Frontal cortex (tissue), 4 donors: ENCODE data around the gene IFT122. TPM values are rescaled to one million over a fixed set of nuclear protein-coding genes. Genes with fewer than 3 reads are reported as not detected.

Experiments used
- DNase-seq, 2 donors: peaks; one replicate each; pipeline ENCODE4 v3.0.0; 2012; ENCODE audit warnings: low spot score in 2 of 2
- FAIRE-seq: peaks from 2 replicates; lab custom pipeline; 2012; peaks lifted over from hg19 to GRCh38; lab: Jason Lieb, UNC
- small RNA-seq: library from RNA; depleted of rRNA; stranded (forward); fragments of <200 nt; gene quantifications from one replicate; pipeline ENCODE3, GENCODE V24; 2014
- total RNA-seq: library from RNA; depleted of rRNA; stranded (reverse); fragments of >200 nt; gene quantifications from one replicate; pipeline ENCODE4 v1.2.3, GENCODE V29; 2014
- donor health status: control.
- donor health status: control.
- donor health status: control.

IFT122 gene
- total RNA-seq, 1 donor from 2014 or later: 30.2 TPM

DNA sequence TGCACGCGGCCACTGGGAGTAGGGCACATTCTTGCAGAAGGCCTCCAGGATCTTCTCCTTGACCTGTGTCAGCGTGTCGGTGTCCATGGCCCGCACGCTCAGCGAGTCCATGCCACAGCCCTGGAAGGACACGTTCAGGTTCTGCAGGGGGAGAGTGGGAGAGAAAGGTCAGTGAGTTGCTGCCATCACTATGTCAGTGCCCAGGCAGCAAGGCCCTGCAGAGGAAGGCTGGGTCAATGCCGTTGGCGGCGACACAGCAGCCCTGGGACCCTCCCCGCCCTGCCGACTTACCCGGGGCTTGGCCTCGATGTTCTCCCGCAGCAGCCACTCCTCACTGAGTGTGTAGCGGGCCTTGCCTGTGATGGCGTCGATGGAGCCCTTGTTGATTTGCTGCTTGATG lies 122.8 kb downstream of the IFT122 start:
- DNase-seq: no peak
- FAIRE-seq: no peak

- no peak for FAIRE-seq
- no peak for DNase-seq
Measured at GRCh38 chr3:129563332-129563731, 123.3 kb downstream of the IFT122 start.

GRCh38 chr3:129563850-129564535 lies 124.0 kb downstream of the IFT122 start:
- no peak for FAIRE-seq

GRCh38 chr3:129564981-129565644 lies 125.1 kb downstream of the IFT122 start:
- FAIRE-seq: no peak
- DNase-seq: no peak

More at GRCh38 chr3:129563850-129564535, 124.0 kb downstream of the IFT122 start:
- no peak for DNase-seq

DNA sequence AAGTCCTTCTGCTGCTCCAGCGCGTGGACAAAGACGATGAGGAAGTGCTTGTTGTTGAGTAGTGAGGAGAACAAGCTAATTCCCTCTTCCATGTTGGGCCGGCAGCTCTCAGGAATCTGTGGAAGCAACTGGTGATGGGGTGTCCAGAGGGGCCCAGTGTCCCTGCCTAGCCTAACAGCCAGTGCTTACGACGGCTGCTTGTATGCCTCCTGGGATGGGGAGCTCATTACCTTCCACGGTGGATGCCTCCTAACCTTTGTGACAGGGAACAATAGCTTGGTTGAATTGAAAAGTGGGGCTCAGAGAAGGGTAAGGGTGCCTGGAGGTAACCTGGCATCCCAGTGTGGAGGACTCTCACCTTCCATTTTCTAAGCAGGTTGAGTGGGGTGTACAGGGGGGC lies 125.9 kb downstream of the IFT122 start:
- no peak for DNase-seq
- FAIRE-seq: no peak

GRCh38 chr3:129567176-129567705 lies 127.2 kb downstream of the IFT122 start:
- FAIRE-seq: no peak
- DNase-seq: no peak

DNA sequence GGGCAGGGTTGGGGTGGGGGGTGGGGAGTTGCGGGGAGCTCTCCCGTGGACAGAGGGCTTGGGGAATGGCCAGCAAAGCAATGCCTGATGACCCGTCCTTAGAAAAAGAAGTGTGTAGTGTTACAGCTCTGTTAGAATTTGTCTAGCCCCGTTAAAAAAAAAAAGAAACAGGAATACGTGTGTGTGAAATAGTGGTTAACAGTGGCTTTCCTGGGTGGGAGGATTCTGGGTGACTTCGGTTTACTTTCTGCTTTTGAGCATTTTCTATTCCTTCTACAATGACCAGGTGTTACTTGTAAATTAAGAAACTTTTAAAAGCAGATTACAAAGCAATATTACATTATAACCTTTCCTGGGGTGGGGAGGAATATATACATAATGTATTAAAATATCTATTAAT lies 127.9 kb downstream of the IFT122 start:
- DNase-seq (no peak), FAIRE-seq (no peak)

DNA sequence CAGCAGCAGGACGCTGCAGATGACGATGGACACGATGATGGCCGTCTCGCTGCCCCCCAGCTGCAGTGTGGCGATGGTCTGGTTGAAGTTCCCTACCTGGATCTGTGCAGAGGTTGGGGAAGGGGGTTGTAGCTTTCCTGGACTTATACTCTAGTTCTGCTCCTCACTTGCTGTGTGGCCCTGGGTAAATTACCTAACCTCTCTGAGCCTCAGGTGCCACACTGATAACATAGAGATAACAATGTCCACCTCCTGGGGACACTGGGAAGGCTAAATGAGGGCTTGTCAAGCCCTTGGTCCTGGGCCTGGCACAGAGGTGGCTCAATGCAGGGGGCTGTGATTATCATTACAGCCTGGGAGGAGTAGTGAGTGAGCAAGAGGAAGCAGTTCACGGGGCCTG lies 129.8 kb downstream of the IFT122 start:
- no peak for FAIRE-seq
- DNase-seq: no peak

Small RNA genes lying within 50 kb of the gene (small RNA-seq; reads per million reads assigned to genes)
- 9.6 reads per million, percentile 95 among the genes with 10 or more reads in this experiment for gene SNORA7B

Other genes starting within 250 kb of the IFT122 start
- 137 TPM for gene COPG1, start 190.6 kb upstream of the IFT122 start, total RNA-seq
- 21.6 TPM for gene HMCES, start 161.4 kb upstream of the IFT122 start, total RNA-seq
- gene EFCAB12, start 11.6 kb upstream of the IFT122 start, total RNA-seq: 0.41 TPM
- 24.5 TPM for gene MBD4, start 276 bp upstream of the IFT122 start, total RNA-seq
- not detected for gene RHO, start 88.4 kb downstream of the IFT122 start, total RNA-seq
- gene H1-8, start 103.0 kb downstream of the IFT122 start, total RNA-seq: not detected
- 16.7 TPM for gene PLXND1, start 166.5 kb downstream of the IFT122 start, total RNA-seq